Measurements from ENCODE around the gene ADAM19.

- TF ChIP-seq CTCF (IDR thresholded peaks at IDR 0.05) (no peak), POLR2AphosphoS5 (IDR thresholded peaks at IDR 0.05; ENCODE audit: insufficient read depth in 1 of 2, low read depth in 1 of 2) (no peak)
These were observed 104.9 kb downstream of the ADAM19 start for GRCh38 chr5:157470631-157471030.
